HG03135 (cell line): ENCODE measurements around the gene SDHA.
"Not testable (repeated sequence)": the region's sequence is repeated elsewhere in the genome, so short reads cannot be mapped to it uniquely, and the experiment has no call there.

Source experiments
- ATAC-seq: cut with Tn5 transposase; IDR thresholded peaks from one replicate; pipeline ENCODE4 v1.9.1; 2021; ENCODE audit warnings: mild to moderate bottlenecking, moderate library complexity; ENCODE audit not compliant: unreplicated experiment

Gene SDHA

GRCh38 chr5:196350-196749, 21.8 kb upstream of the SDHA start:
- no peak for ATAC-seq

- ATAC-seq: not testable (repeated sequence)
Measured at GRCh38 chr5:197031-197430, 21.1 kb upstream of the SDHA start.

GRCh38 chr5:197892-198489, 20.1 kb upstream of the SDHA start:
- ATAC-seq: no peak

GRCh38 chr5:198516-199196, 19.5 kb upstream of the SDHA start:
- no peak for ATAC-seq

GRCh38 chr5:199197-199949, 18.7 kb upstream of the SDHA start:
- ATAC-seq: no peak

DNA sequence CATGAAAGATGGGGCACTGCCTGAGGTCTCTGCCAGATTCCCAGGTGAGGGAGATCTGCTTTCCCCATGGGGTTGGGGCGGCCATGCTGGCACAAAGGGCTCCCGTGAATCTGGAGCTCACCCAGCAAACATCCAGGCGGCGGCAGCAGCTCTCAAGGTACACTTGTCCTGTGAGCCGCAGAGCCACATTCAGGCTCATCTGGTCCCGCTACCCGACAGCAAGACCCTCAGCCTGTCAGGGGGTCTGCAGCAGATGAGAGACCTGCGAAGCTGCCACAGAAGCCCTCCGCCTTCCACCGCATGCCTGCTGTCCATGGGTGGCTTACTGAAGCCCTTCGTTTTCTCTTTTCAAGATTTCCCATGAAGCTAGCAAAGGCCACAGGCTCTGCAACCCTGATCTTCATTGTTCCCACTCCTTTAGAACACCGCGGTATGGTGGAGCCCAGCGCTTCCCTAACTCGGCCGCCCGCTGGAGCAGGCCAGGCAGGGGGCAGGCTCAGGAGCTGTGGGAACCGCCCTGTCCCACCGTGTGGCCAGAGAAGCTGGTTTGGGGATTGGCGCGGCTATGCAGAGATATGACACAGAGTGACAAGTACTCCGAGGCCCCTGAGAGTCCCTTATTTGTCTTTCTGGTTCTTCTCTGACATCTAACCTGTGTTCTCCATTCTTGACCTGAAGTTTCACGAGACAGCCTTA, 18.0 kb upstream of the SDHA start:
- ATAC-seq: no peak

DNA sequence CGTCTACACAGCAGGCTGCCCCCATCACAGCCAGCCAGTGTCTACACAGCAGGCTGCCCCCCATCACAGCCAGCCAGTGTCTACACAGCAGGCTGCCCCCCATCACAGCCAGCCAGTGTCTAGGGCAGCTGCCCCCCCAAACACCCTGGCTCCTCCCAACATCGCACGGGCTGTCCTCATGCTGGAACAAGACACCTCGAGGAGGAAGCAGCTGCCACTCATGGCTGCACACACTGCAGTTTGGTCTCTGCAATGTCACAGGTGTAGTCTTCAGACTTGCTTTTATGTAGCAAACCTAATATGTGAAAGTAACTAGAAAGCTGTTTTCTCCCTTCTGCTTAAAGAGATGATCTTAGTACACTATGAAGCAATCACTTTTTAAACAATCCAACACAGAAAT, 17.1 kb upstream of the SDHA start:
- no peak for ATAC-seq

DNA sequence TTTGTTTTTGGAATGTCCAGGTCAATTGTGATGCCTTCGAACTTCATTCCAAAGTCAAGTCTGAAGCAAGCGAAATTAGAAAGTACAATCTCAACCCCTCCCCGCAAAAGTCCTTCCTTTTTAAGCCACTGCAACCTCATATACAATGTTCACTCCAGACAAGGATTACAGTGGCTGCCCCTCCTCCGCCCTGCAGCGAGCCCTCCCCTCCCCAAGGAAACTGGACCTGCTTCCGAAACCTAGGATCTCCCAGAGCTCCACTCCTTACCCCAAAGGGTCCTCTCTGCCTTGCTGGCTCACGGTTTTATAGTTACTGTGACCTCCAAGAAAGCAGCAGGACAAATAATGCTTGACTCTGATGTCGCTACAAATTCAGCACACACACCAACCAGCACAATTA, 16.4 kb upstream of the SDHA start:
- no peak for ATAC-seq

GRCh38 chr5:203246-203930, 14.7 kb upstream of the SDHA start:
- no peak for ATAC-seq

DNA sequence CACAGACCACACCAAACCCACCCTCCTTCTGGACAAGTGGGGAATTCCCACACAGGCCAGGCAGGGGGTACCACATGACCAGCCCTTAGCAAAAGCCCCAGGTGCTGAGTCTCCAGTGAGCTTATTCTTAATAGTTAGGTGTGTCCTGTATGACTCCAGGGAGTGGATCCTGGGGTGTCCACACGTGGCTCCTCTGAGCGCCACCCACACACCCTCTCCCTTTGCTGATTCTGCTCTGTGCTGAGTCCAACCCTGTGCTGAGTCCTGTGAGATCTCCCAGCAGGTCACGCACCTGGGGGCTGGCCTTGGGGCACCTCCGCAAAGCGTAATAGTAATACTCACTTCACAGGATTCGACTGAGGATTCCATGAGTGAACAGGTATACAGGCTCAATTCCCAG, 14.1 kb upstream of the SDHA start:
- no peak for ATAC-seq

DNA sequence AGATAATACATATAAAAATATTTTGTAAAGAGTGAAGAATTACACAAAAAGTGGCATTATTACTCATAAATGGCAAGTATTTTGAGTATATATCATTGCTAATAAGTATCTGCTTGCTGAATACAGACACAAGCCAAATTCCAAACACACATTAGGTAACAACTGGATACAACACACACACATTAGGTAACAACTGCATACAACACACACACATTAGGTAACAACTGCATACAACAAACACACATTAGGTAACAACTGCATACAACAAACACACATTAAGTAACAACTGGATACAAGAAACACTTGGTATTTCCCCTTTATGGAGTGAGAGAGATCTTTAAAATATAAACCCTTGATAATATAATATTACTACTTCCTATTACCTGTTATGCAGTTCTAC, 13.7 kb upstream of the SDHA start:
- ATAC-seq: no peak

GRCh38 chr5:204966-205670, 13.0 kb upstream of the SDHA start:
- ATAC-seq: no peak

DNA sequence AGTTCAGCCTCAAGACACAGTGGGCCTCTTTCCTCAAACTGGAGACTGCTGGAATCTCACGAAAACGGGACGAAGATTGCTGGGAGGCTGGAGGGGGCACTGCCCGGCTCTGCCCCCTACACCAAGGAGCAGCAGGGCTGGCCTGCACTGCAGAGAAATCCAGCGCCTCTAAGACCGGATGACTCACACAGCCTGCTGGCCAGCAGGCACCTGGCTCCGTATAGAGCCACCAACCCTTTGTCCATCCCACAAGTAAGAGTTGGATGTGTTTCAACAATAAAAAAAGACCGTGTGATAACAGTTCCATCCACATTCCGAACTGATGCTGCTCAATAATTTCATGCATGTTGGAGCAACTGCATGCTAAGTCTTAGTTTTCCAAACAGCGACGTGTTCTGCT, 11.7 kb upstream of the SDHA start:
- no peak for ATAC-seq

GRCh38 chr5:206927-207536, 11.1 kb upstream of the SDHA start:
- ATAC-seq: no peak

DNA sequence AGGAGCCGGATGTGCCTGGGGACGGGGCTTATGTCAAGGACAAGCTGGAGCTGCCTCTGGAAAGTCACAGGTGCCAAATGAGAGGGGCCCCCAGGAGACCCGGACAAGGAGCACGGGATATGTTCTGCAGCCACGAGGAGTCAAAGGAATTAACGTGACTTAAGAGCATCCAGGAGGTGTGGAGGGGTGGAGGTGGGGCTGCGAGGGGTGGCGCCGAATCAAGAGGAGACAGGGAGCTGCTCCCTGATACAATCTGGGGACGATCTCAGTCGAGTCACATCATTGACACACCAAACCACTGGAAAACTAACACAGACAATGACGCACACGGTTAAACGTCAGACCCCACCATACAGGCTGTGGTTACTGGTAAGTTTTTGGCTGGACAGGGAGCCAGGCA, 10.5 kb upstream of the SDHA start:
- ATAC-seq: no peak

- no peak for ATAC-seq
Measured at GRCh38 chr5:208449-209114, 9.5 kb upstream of the SDHA start.

GRCh38 chr5:213803-214395, 4.2 kb upstream of the SDHA start:
- ATAC-seq: no peak

GRCh38 chr5:215256-215655, 2.9 kb upstream of the SDHA start:
- ATAC-seq: not testable (repeated sequence)

GRCh38 chr5:216076-216475, 2.0 kb upstream of the SDHA start:
- not testable (repeated sequence) for ATAC-seq
